Amniotic epithelial cell (primary cell): Measurements from ENCODE around the gene VAPA.

Source experiments
- DNase-seq: peaks from one replicate; pipeline ENCODE4 v3.0.0-alpha.2; 2010; ENCODE audit warnings: low read depth

VAPA gene

GRCh38 chr18:10003281-10003680, 89.5 kb downstream of the VAPA start:
- no peak for DNase-seq

DNA sequence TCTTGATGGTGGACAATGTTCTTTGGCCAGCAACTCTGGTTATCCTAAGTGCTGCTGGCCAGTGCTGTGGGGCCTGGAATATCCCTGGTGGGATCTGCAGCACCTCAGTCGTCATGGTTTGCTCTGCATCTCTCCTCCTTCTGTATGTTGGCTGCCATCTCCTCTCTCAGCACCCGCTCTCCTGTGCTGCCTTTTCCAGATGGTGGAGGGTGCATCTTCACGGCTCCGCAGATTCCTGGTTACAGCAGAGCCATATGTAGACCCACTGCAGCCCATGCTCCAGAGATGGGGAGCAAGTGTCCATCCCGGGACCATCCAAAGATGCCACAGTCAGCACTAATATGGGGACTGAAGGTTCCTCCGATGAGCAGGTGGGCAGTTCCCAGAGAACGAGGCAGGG, 90.0 kb downstream of the VAPA start:
- no peak for DNase-seq

GRCh38 chr18:10006311-10006893, 92.6 kb downstream of the VAPA start:
- peak; percentile 68 for DNase-seq

GRCh38 chr18:10008006-10008647, 94.3 kb downstream of the VAPA start:
- no peak for DNase-seq
